ENCODE measurements around the gene MAPK7. TPM values are rescaled to one million over a fixed set of nuclear protein-coding genes. Genes with fewer than 3 reads are reported as not detected.

MAPK7 gene
- total and polyA plus RNA-seq, 9 of the 15 experiments (the other 6 are each of a cell fraction or from before 2014, with no cell fraction given) = 0.46 to 7.5 (median 2.5) TPM

- in situ Hi-C loops (cut with MboI) (no loop called here), intact Hi-C loops (cut with micrococcal nuclease) (no loop called here)
- Histone ChIP-seq H3K27ac (ENCODE audit: extremely low read depth, low read depth, low read length) (no peak overlapping the region), H3K79me2 (ENCODE audit: control insufficient read depth, insufficient read depth, low read length) (no peaks in the 10 kb centered on the region), H3K9me3 (replicated peaks; ENCODE audit: control insufficient read depth, insufficient read depth, low read depth, low read length) (no peaks in the 10 kb centered on the region), H3K4me2 (ENCODE audit: insufficient read depth, low read length) (no peak overlapping the region), H2AFZ (ENCODE audit: low read depth, low read length) (no peak overlapping the region), H3K27me3 (ENCODE audit: control insufficient read depth in 2 of 2, insufficient read depth in 2 of 2, low read length in 2 of 2) (no peaks in the 10 kb centered on the region), H3K4me1 (replicated peaks in 1 of 2; ENCODE audit: control insufficient read depth in 2 of 2, insufficient read depth in 2 of 2, low read length in 2 of 2) (peaks cover 0 to 12% of the 10 kb centered on the region in 2 experiments; a peak in 2 of 5 replicates), H3K9ac (ENCODE audit: insufficient read depth in 1 of 2, low read depth in 2 of 2, low read length in 2 of 2) (no peak overlapping the region), H3K9me1 (ENCODE audit: control insufficient read depth, insufficient read depth, low read length) (no peaks in the 10 kb centered on the region), H3K36me3 (ENCODE audit: control insufficient read depth, insufficient read depth, low read length) (no peaks in the 10 kb centered on the region; the same call in 2 of the 3 replicates), H4K20me1 (replicated peaks; ENCODE audit: control insufficient read depth, insufficient read depth, low read length) (no peaks in the 10 kb centered on the region), H3K4me3 (no peak overlapping the region)
- ATAC-seq = no peak
- TF ChIP-seq CHD2 (IDR thresholded peaks at IDR 0.05; ENCODE audit: low read depth, low read length) = no peak
- no peak for TF ChIP-seq ZFP91 (CRISPR knock-in tag; IDR thresholded peaks at IDR 0.05)
- no peak for TF ChIP-seq ERF (CRISPR knock-in tag; IDR thresholded peaks at IDR 0.05)
- CTCF ChIA-PET (ENCODE audit: low intra/inter-chr PET ratio) = no interaction called here
- 73% methylated on average over 12 of the region's 18 CpGs for WGBS (ENCODE audit: insufficient coverage, low coverage, missing lambda C conversion rate)
- POLR2A ChIA-PET = no interaction called here
- FAIRE-seq = no peak
- no peak for DNase-seq (ENCODE audit: extremely low read depth in 1 of 4, low spot score in 3 of 4)
- no TSS peak for BruUV-seq (replicated peaks)
These were observed 42.2 kb upstream of the MAPK7 start for GRCh38 chr17:19335951-19336631.

All from K562 (cell line).